ENCODE measurements around the gene SYNE2.

SYNE2 gene

DNA sequence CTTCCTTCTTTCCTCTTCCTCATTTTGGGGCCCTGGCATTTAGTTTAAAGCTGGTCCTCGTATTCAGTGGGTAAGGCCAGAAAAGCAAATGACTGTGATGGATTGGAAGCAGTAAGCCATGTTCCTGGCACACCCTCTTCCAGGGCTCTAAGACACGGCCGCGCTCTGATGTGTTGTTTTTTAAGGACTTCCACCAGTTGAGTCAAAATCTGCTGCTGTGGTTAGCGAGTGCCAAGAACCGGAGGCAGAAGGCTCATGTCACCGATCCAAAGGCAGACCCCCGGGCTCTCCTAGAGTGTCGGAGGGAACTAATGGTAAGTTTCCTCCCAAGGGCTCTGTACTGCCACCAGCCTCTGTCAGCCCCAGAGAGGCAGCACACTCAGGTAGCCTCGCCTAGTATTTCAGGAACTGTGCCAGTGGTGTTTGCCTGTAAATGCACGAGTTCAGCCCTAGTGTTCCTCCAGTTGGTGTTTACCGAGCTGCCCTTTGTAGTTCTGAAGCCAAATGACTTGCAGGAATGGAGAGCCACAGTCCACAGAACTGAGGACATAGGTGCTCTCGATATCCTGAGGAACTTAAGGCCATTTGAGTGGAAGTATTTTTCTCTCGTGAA, 368.7 kb downstream of the SYNE2 start:
- DNase-seq = no peak

DNA sequence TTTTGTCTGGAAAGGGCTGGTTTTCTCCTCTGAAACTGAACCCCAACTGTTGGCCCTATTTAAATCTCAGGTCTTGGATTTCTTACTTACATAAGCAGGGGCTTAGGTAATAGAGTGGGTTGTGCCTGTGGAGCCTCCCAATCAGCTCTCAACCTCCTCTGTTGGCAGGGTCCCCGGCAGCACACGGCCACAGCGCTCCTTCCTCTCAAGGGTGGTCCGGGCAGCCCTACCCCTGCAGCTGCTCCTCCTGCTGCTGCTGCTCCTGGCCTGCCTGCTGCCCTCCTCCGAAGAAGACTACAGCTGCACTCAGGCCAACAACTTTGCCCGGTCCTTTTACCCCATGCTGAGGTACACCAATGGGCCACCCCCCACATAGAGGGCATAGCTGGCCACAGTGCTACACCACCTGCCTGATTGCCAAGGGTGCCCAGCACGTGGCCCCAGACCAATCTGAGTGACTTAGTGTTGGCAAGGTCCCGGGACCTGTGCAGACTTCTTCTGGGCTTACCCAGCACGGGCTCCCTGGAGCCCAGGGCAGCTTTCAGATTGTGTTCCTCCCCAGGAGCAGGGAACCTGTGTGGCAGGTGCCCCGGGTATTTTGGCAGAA, 372.4 kb downstream of the SYNE2 start:
- no peak for DNase-seq

DNA sequence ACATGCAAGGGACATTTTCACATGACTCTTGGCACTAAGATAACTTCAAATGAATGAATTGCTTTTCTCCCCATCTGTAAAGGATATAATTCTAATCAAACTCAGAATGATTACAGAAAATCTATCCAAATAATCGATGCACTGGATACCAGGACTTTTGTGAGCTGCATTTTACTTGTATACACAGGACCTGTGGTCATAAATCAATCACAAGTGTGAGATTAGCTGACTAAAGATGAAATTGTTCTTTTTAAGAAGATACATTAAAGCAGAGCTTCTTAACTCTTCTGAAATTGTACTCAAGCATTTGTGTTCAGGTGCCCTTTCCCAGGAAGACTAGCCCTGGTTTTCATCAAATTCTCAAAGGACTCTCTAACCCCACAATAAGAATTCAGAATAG, 375.1 kb downstream of the SYNE2 start:
- no peak for DNase-seq

DNA sequence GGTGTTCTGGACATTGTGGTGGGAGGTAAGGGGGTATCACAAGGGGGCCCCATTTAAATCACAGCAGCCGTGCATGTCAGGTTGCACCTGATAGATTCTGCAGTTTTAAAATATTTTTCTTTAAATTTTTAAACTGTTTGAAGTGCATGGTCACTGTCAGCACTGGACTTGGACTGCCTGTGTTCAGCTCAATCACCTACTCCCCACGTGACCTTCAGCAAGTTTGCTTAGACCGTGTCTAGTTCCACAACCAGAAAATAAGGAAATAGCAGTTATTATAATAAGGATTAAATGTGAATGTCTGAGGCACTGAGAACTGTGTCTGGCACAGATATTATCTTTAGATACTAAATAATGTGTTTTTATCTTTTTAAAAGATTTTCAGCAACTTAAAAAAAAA, 376.7 kb downstream of the SYNE2 start:
- no peak for DNase-seq

GRCh38 chr14:64232095-64232838, 379.5 kb downstream of the SYNE2 start:
- no peak for DNase-seq

DNA sequence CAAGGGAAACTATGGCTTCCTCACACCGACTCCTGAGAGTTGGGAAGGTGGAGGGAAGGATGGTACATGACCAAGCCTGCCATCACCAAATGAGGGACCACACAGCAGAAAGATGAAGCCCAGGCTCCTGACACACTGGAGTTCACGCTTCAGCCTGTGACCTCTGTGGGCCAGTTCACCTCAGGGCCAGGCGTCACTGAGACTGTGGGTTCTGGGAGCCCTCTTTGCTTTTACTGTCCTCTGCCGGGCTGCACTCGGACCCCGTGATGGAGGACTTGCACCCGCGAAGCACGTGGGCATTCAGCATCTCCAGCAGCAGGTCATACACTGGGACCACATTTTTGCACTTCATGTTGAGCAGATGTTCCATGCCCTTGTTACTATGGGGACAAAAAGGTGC, 380.1 kb downstream of the SYNE2 start:
- DNase-seq = no peak

DNA sequence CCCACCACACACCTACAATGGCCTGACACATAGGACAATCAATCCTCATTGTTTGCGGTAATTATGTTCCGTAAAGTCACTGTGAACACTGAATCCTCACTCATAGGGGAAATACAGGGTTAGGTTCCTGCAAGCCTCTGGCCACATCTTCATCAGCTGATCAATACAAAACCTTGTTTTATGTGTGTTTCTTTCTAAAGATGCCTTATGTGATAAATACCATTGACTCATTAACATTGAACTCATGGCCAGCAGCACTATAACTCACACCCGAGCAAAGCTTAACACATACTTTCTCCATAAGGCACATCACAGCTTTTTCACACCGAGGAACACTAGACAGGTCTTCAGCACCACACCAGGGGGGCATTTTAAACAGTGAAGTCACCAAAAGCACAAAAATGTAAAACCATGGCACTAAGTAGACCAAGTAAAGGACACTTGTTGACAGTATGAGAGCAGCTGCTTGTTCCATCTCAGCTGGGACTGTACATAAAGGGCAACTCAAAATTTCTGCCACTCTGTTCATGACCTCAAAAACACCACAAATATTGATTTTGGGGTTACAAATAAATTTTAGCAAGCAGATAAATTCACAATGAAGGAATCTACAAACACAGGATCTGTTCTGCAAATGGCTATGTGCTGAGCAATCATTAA, 380.9 kb downstream of the SYNE2 start:
- DNase-seq = no peak

- DNase-seq = no peak
Measured at GRCh38 chr14:64234877-64235651, 382.3 kb downstream of the SYNE2 start.

DNA sequence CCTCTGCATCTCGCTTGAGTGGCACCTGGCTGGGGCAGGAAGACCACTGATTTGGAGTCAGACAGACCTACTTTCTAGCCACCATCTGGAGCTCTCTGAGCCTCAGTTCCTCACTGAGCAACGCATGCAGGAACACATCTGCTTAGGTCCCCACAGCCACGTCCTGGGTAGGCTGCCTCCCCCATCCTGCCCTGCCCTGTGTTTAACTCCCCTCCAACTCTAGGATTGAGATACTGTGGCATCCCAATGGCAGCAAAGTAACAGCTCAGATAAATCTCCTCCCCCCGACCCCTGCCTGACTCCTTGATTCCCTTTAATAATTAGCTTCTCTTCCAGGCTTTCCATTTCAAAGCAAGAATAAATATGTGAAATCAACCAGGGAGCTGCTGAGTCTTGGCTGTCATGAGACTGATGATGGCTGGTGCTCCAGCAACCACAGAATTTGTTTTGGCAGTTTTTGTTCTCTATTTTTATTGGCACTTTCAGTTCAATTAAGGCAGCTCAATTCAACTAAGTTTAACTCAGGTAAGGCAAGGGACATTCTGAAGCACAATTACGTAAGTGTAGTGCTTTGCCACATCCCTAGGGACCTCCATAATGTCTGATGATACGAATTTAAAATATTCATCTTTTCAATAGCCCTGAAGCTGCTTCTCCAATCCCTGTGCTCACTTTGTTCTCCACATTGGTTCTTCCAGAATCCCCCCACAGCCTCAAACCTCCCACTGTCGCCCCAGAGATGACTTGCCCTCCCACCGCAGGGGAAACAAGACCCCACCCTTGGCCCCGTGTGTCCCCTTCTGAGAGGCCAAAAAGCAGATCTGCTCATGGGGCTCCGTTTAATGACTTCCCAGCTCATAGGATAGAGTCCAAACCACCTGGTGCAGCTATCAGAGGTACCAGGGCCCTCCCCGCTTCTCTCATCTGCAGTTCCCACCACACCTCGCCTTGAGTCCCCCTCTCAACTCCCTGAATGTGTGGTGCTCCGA, 383.1 kb downstream of the SYNE2 start:
- no peak for DNase-seq

- no peak for DNase-seq
Measured at GRCh38 chr14:64238049-64238448, 385.2 kb downstream of the SYNE2 start.

GRCh38 chr14:64238631-64239030, 385.8 kb downstream of the SYNE2 start:
- no peak for DNase-seq

GRCh38 chr14:64244279-64244678, 391.5 kb downstream of the SYNE2 start:
- DNase-seq = no peak

- DNase-seq = no peak
Measured at GRCh38 chr14:64245491-64245890, 392.7 kb downstream of the SYNE2 start.

GRCh38 chr14:64246688-64247087, 393.9 kb downstream of the SYNE2 start:
- DNase-seq = no peak

- DNase-seq = no peak
Measured at GRCh38 chr14:64247195-64247594, 394.4 kb downstream of the SYNE2 start.

- DNase-seq = no peak
Measured at GRCh38 chr14:64248689-64249088, 395.9 kb downstream of the SYNE2 start.

DNA sequence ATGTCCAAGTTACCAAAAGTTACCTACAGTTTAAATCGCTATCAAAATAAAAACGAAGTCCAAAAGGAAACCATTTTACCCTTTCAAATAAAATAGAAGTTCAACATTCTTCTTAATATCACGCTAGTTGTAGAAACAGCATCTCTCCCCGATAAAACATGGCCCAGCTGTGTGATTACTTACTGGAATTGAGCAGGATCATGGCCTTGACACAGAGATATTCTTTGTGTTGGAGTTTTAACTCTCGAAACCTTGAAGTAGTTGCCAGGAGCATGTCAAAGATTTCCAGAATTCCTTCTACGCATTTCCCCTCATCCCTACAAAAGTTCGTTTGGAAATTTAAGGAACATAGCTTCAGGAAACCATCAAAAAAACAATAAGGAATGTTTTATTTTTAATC, 396.6 kb downstream of the SYNE2 start:
- no peak for DNase-seq

GRCh38 chr14:64253672-64254071, 400.9 kb downstream of the SYNE2 start:
- DNase-seq = no peak

DNA sequence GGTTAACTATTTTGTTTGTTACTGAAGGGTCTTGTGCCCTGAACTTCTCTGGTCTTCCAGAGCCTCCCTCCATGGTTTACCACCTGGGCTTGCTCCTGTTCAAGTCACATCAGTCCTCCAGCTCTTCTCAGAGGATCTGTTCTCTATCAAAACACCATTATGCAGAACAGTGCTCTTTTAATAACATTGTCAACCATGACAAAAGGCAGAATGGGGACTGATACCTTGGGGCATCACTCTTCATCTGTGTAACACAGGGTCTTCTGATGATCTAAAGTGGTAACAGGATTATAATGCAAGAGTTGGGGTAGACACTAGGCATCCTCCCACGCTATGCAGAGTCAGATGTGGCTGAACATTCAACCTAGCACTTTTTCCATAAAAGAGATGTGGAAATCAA, 403.0 kb downstream of the SYNE2 start:
- no peak for DNase-seq

DNA sequence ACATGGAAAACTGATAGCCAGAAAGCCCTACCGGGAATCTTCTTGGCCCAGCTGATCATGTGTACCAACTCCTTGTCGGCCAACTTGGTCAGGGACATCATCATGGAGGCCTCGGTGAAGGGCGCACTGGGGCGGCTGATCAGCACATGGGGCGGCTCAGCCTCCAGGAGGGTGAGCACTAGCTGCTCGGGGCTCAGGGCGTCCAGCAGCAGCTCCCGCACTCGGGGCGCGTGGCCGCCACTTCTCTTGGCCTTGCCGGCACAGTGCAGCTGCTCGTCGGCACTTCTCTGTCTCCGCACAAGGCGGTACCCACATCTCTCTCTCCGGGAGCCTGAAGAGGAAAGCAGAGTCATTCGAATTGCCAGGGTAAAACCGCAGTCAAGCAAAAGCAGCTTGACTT, 407.6 kb downstream of the SYNE2 start:
- no peak for DNase-seq

- DNase-seq = no peak
Measured at GRCh38 chr14:64265222-64265621, 412.4 kb downstream of the SYNE2 start.

DNA sequence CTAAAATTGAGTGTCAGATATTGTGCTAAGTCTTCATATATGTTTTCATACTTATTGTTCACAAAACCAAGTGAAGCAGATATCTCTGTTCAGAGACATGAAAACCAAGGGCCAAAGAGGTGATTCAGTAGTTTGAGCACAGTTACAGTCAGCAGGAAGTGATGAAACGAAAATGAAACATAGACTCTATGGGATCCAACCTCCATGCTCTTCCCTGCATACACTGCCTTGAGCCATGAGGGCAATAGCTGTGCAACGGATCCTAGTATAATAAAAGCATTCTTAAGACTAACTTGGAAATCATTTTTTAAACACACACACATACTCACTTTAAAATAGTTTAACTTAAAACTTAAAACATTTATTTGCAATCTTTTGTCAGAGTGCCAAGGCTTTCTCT, 413.4 kb downstream of the SYNE2 start:
- no peak for DNase-seq

Measured in NCI-H524 treated with DMSO at 0.1 percent for 48 hours (cell line).